Measurements from ENCODE around the gene AGPAT3.

AGPAT3 gene

GRCh38 chr21:43899307-43900077, 34.5 kb downstream of the AGPAT3 start:
- no peak for TF ChIP-seq CTCF (IDR thresholded peaks at IDR 0.05; ENCODE audit: low read depth, low read length, missing control alignments)
- Histone ChIP-seq H3K27ac (no peak overlapping the region), H3K36me3 (replicated peaks) (no peaks in the 10 kb centered on the region), H3K4me3 (ENCODE audit: low read depth, low read length) (no peak overlapping the region), H3K27me3 (replicated peaks) (no peaks in the 10 kb centered on the region)
- in situ Hi-C loops (cut with HindIII; ENCODE audit: low pct_ligation_motif_present, low sequenced_read_pairs): no loop called here
- DNase-seq: no peak

- Histone ChIP-seq H3K36me3 (replicated peaks) (no peaks in the 10 kb centered on the region), H3K4me3 (ENCODE audit: low read depth, low read length) (no peak overlapping the region), H3K27me3 (replicated peaks) (no peaks in the 10 kb centered on the region), H3K27ac (no peak overlapping the region)
- in situ Hi-C loops (cut with HindIII; ENCODE audit: low pct_ligation_motif_present, low sequenced_read_pairs): no loop called here
- DNase-seq: no peak
- TF ChIP-seq CTCF (IDR thresholded peaks at IDR 0.05; ENCODE audit: low read depth, low read length, missing control alignments): no peak
These were observed 35.0 kb downstream of the AGPAT3 start for GRCh38 chr21:43900078-43900385.

- in situ Hi-C loops (cut with HindIII; ENCODE audit: low pct_ligation_motif_present, low sequenced_read_pairs): no loop called here
- no peak for DNase-seq
These were observed 35.7 kb downstream of the AGPAT3 start for GRCh38 chr21:43900690-43901089.

GRCh38 chr21:43902441-43902840, 37.4 kb downstream of the AGPAT3 start:
- in situ Hi-C loops (cut with HindIII; ENCODE audit: low pct_ligation_motif_present, low sequenced_read_pairs): no loop called here
- DNase-seq: no peak
- Histone ChIP-seq H3K4me3 (ENCODE audit: low read depth, low read length) (no peak overlapping the region), H3K27me3 (replicated peaks) (no peaks in the 10 kb centered on the region), H3K27ac (no peak overlapping the region), H3K36me3 (replicated peaks) (no peaks in the 10 kb centered on the region)
- no peak for TF ChIP-seq CTCF (IDR thresholded peaks at IDR 0.05; ENCODE audit: low read depth, low read length, missing control alignments)

More at GRCh38 chr21:43900690-43901089, 35.7 kb downstream of the AGPAT3 start:
- H3K4me3 ChIP-seq (ENCODE audit: low read depth, low read length): no peak overlapping the region
- no peaks in the 10 kb centered on the region for H3K36me3 ChIP-seq (replicated peaks)
- no peaks in the 10 kb centered on the region for H3K27me3 ChIP-seq (replicated peaks)
- no peak for TF ChIP-seq CTCF (IDR thresholded peaks at IDR 0.05; ENCODE audit: low read depth, low read length, missing control alignments)
- no peak overlapping the region for H3K27ac ChIP-seq

- H3K36me3 ChIP-seq (replicated peaks): no peaks in the 10 kb centered on the region
- in situ Hi-C loops (cut with HindIII; ENCODE audit: low pct_ligation_motif_present, low sequenced_read_pairs): no loop called here
- TF ChIP-seq CTCF (IDR thresholded peaks at IDR 0.05; ENCODE audit: low read depth, low read length, missing control alignments): no peak
These were observed 38.5 kb downstream of the AGPAT3 start for GRCh38 chr21:43903451-43904091.

More at GRCh38 chr21:43903451-43904091, 38.5 kb downstream of the AGPAT3 start:
- Histone ChIP-seq H3K4me3 (ENCODE audit: low read depth, low read length) (no peak overlapping the region), H3K27me3 (replicated peaks) (no peaks in the 10 kb centered on the region), H3K27ac (no peak overlapping the region)
- DNase-seq: no peak
